Measurements from ENCODE around the gene ADAMTS14. TPM values are rescaled to one million over a fixed set of nuclear protein-coding genes. Genes with fewer than 3 reads are reported as not detected.

Gene ADAMTS14
- total and polyA plus RNA-seq, 4 donors = 2.0 to 4.7 (median 3.5) TPM

GRCh38 chr10:70773461-70773860 lies 101.2 kb downstream of the ADAMTS14 start:
- Histone ChIP-seq H3K9me3 (ENCODE audit: control insufficient read depth, insufficient read depth, low read length) (no peaks in the 10 kb centered on the region), H3K36me3 (ENCODE audit: control insufficient read depth, insufficient read depth, low read length) (no peaks in the 10 kb centered on the region), H3K27ac (ENCODE audit: low read depth, low read length) (no peak overlapping the region), H3K4me1 (ENCODE audit: control insufficient read depth, insufficient read depth, low read length) (peaks cover 5% of the 10 kb centered on the region), H3K27me3 (ENCODE audit: control insufficient read depth, insufficient read depth, low read length) (no peaks in the 10 kb centered on the region), H3K4me3 (ENCODE audit: low read depth, low read length) (no peak overlapping the region)
- no peak for DNase-seq (ENCODE audit: low read depth in 4 of 6, low spot score in 6 of 6)
- WGBS (ENCODE audit: insufficient coverage) = 88% methylated on average over 8 of the region's 9 CpGs

GRCh38 chr10:70773965-70774809 lies 101.9 kb downstream of the ADAMTS14 start:
- peaks cover 9% of the 10 kb centered on the region for H3K4me1 ChIP-seq (ENCODE audit: control insufficient read depth, insufficient read depth, low read length)
- WGBS (ENCODE audit: insufficient coverage) = 88% methylated on average over 11 of the region's 14 CpGs
- no peaks in the 10 kb centered on the region for H3K27me3 ChIP-seq (ENCODE audit: control insufficient read depth, insufficient read depth, low read length)
- H3K27ac ChIP-seq (ENCODE audit: low read depth, low read length) = no peak overlapping the region
- no peak for DNase-seq (ENCODE audit: low read depth in 4 of 6, low spot score in 6 of 6)
- H3K36me3 ChIP-seq (ENCODE audit: control insufficient read depth, insufficient read depth, low read length) = no peaks in the 10 kb centered on the region
- H3K9me3 ChIP-seq (ENCODE audit: control insufficient read depth, insufficient read depth, low read length) = no peaks in the 10 kb centered on the region
- H3K4me3 ChIP-seq (ENCODE audit: low read depth, low read length) = no peak overlapping the region

GRCh38 chr10:70774810-70775678 lies 102.7 kb downstream of the ADAMTS14 start:
- Histone ChIP-seq H3K27ac (ENCODE audit: low read depth, low read length) (no peak overlapping the region), H3K4me1 (ENCODE audit: control insufficient read depth, insufficient read depth, low read length) (peaks cover 13% of the 10 kb centered on the region), H3K27me3 (ENCODE audit: control insufficient read depth, insufficient read depth, low read length) (no peaks in the 10 kb centered on the region), H3K9me3 (ENCODE audit: control insufficient read depth, insufficient read depth, low read length) (no peaks in the 10 kb centered on the region), H3K4me3 (ENCODE audit: low read depth, low read length) (no peak overlapping the region), H3K36me3 (ENCODE audit: control insufficient read depth, insufficient read depth, low read length) (no peaks in the 10 kb centered on the region)
- no peak for DNase-seq (ENCODE audit: low read depth in 4 of 6, low spot score in 6 of 6)
- 86% methylated on average over 12 of the region's 14 CpGs for WGBS (ENCODE audit: insufficient coverage)

- 87% methylated on average over 13 of the region's 13 CpGs for WGBS (ENCODE audit: insufficient coverage)
- Histone ChIP-seq H3K4me1 (ENCODE audit: control insufficient read depth, insufficient read depth, low read length) (peaks cover 13% of the 10 kb centered on the region), H3K36me3 (ENCODE audit: control insufficient read depth, insufficient read depth, low read length) (no peaks in the 10 kb centered on the region), H3K27me3 (ENCODE audit: control insufficient read depth, insufficient read depth, low read length) (no peaks in the 10 kb centered on the region), H3K9me3 (ENCODE audit: control insufficient read depth, insufficient read depth, low read length) (no peaks in the 10 kb centered on the region), H3K4me3 (ENCODE audit: low read depth, low read length) (no peak overlapping the region), H3K27ac (ENCODE audit: low read depth, low read length) (no peak overlapping the region)
- DNase-seq (ENCODE audit: low read depth in 4 of 6, low spot score in 6 of 6) = no peak
These were observed 103.6 kb downstream of the ADAMTS14 start for GRCh38 chr10:70775679-70776454.

GRCh38 chr10:70776455-70777005 lies 104.2 kb downstream of the ADAMTS14 start:
- WGBS (ENCODE audit: insufficient coverage) = over 99% methylated on average over 11 of the region's 11 CpGs
- no peak for DNase-seq (ENCODE audit: low read depth in 4 of 6, low spot score in 6 of 6)
- no peak overlapping the region for H3K27ac ChIP-seq (ENCODE audit: low read depth, low read length)

GRCh38 chr10:70777063-70777875 lies 105.0 kb downstream of the ADAMTS14 start:
- peaks cover 13% of the 10 kb centered on the region for H3K4me1 ChIP-seq (ENCODE audit: control insufficient read depth, insufficient read depth, low read length)
- no peaks in the 10 kb centered on the region for H3K27me3 ChIP-seq (ENCODE audit: control insufficient read depth, insufficient read depth, low read length)
- H3K27ac ChIP-seq (ENCODE audit: low read depth, low read length) = no peak overlapping the region
- no peaks in the 10 kb centered on the region for H3K9me3 ChIP-seq (ENCODE audit: control insufficient read depth, insufficient read depth, low read length)
- H3K4me3 ChIP-seq (ENCODE audit: low read depth, low read length) = no peak overlapping the region
- H3K36me3 ChIP-seq (ENCODE audit: control insufficient read depth, insufficient read depth, low read length) = no peaks in the 10 kb centered on the region
- no peak for DNase-seq (ENCODE audit: low read depth in 4 of 6, low spot score in 6 of 6)
- 92% methylated on average over 15 of the region's 18 CpGs for WGBS (ENCODE audit: insufficient coverage)

More at GRCh38 chr10:70776455-70777005, 104.2 kb downstream of the ADAMTS14 start:
- H3K9me3 ChIP-seq (ENCODE audit: control insufficient read depth, insufficient read depth, low read length) = no peaks in the 10 kb centered on the region
- H3K4me3 ChIP-seq (ENCODE audit: low read depth, low read length) = no peak overlapping the region
- peaks cover 13% of the 10 kb centered on the region for H3K4me1 ChIP-seq (ENCODE audit: control insufficient read depth, insufficient read depth, low read length)
- no peaks in the 10 kb centered on the region for H3K27me3 ChIP-seq (ENCODE audit: control insufficient read depth, insufficient read depth, low read length)
- no peaks in the 10 kb centered on the region for H3K36me3 ChIP-seq (ENCODE audit: control insufficient read depth, insufficient read depth, low read length)

- no peaks in the 10 kb centered on the region for H3K27me3 ChIP-seq (ENCODE audit: control insufficient read depth, insufficient read depth, low read length)
- H3K9me3 ChIP-seq (ENCODE audit: control insufficient read depth, insufficient read depth, low read length) = no peaks in the 10 kb centered on the region
- 61% methylated on average over 4 of the region's 9 CpGs for WGBS (ENCODE audit: insufficient coverage)
- no peak overlapping the region for H3K27ac ChIP-seq (ENCODE audit: low read depth, low read length)
- no peak for DNase-seq (ENCODE audit: low read depth in 4 of 6, low spot score in 6 of 6)
- no peak overlapping the region for H3K4me3 ChIP-seq (ENCODE audit: low read depth, low read length)
- peaks cover 13% of the 10 kb centered on the region for H3K4me1 ChIP-seq (ENCODE audit: control insufficient read depth, insufficient read depth, low read length)
- no peaks in the 10 kb centered on the region for H3K36me3 ChIP-seq (ENCODE audit: control insufficient read depth, insufficient read depth, low read length)
These were observed 106.1 kb downstream of the ADAMTS14 start for GRCh38 chr10:70778267-70778924.

- WGBS (ENCODE audit: insufficient coverage) = 33% methylated on average over 2 of the region's 2 CpGs
- DNase-seq (ENCODE audit: low read depth in 4 of 6, low spot score in 6 of 6) = peak in 1 of 6 donors; percentile 38
These were observed 106.8 kb downstream of the ADAMTS14 start for GRCh38 chr10:70779088-70779487.

More at GRCh38 chr10:70779088-70779487, 106.8 kb downstream of the ADAMTS14 start:
- Histone ChIP-seq H3K4me3 (ENCODE audit: low read depth, low read length) (no peak overlapping the region), H3K36me3 (ENCODE audit: control insufficient read depth, insufficient read depth, low read length) (no peaks in the 10 kb centered on the region), H3K27me3 (ENCODE audit: control insufficient read depth, insufficient read depth, low read length) (no peaks in the 10 kb centered on the region), H3K4me1 (ENCODE audit: control insufficient read depth, insufficient read depth, low read length) (peaks cover 13% of the 10 kb centered on the region), H3K9me3 (ENCODE audit: control insufficient read depth, insufficient read depth, low read length) (no peaks in the 10 kb centered on the region), H3K27ac (ENCODE audit: low read depth, low read length) (no peak overlapping the region)

Measured in spinal cord (tissue), 10 donors.